ENCODE data around the gene PLA2G5.

The PLA2G5 gene

DNA sequence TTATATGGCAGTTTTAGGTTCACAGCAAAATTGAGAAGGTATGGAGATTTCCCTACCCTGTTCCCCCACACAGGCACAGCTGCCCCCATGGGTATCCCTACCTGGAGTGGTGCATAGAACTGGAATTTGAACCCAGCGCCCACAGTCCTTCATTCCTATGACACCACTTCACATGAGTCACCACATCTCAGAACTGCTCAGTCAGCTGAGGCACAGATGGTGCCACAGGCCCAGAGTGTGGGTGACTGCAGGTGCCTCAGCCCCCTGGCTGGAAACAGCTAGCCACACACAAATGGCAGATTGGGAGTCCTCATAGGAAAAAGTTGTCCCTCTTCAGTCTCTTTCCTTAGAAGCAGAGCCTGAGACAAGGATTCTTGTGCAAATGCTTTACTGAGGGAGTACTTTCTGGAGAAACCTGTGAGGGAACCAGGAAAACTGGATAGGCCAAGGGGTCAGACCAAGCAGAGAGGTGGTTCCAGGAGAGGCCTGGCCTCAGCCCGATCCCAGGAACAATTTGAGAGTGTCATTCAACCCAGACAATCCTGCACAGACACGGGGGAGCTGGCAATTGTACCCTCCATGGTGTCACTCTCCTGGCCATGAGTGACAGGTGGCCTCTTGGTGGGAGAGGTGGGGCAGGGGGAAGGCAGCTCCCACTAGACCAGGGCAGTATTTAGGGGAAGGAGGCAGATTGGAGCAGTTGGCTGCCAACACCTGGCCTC, 42.4 kb downstream of the PLA2G5 start:
- DNase-seq (ENCODE audit: low read depth) = no peak
- H3K4me3 ChIP-seq (ENCODE audit: low read depth, low read length) = no peak overlapping the region
- TF ChIP-seq, protein P1, sequence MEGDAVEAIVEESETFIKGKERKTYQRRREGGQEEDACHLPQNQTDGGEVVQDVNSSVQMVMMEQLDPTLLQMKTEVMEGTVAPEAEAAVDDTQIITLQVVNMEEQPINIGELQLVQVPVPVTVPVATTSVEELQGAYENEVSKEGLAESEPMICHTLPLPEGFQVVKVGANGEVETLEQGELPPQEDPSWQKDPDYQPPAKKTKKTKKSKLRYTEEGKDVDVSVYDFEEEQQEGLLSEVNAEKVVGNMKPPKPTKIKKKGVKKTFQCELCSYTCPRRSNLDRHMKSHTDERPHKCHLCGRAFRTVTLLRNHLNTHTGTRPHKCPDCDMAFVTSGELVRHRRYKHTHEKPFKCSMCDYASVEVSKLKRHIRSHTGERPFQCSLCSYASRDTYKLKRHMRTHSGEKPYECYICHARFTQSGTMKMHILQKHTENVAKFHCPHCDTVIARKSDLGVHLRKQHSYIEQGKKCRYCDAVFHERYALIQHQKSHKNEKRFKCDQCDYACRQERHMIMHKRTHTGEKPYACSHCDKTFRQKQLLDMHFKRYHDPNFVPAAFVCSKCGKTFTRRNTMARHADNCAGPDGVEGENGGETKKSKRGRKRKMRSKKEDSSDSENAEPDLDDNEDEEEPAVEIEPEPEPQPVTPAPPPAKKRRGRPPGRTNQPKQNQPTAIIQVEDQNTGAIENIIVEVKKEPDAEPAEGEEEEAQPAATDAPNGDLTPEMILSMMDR (IDR thresholded peaks at IDR 0.05; ENCODE audit: insufficient read depth, low read depth, low read length, missing control alignments) = no peak

DNA sequence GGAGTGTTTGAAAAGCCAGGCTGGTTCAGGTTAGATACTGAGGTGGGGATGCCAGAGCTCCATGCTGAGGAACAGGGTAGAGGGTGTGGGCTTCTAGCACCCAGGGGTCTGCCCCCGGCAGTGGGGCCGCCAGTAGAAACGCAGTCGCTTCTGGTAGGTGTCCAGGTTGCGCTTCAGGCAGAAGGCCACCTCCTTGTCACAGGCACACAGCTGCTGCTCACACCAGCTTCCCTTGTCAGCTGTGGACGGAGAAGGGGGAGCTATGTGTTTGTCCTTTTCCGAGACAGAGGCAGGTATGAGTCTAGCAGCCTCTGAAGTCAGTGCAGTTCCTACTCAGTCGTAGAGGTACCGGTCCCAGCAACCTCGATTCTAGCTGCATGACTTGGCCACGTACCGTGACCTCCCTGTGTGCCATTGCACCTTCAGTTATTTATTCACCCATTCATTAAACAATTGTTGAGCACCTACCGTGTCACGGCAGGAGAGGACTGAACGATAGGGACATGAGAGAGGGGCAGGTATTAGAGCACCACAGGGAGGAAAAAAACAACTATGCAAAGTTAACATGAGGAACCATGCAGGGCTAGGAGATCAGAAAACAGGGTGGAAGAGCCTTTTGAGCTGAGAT, 44.1 kb downstream of the PLA2G5 start:
- H3K4me3 ChIP-seq (ENCODE audit: low read depth, low read length) = no peak overlapping the region
- TF ChIP-seq, protein P1 (IDR thresholded peaks at IDR 0.05; ENCODE audit: insufficient read depth, low read depth, low read length, missing control alignments) = no peak
- DNase-seq (ENCODE audit: low read depth) = no peak

DNA sequence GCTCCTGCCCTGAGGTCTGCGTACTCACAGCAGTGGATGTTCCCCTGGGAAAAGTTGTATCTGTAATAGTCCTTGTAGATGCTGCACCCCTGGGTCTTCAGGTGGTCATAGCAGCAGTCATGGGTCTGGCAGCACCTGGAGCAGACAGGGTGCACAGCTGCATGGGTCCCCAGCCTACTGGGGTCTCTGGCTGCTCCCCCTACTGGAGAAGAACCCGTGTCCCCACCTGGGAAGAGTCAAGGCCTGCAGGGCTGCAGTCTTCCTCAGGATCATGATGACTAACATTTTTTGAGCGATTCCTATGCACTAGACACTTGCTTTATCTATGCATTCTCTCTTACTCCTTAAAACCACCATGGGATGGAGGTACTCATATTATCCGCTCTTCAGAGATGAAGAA, 45.5 kb downstream of the PLA2G5 start:
- TF ChIP-seq, protein P1 (IDR thresholded peaks at IDR 0.05; ENCODE audit: insufficient read depth, low read depth, low read length, missing control alignments) = no peak
- no peak for DNase-seq (ENCODE audit: low read depth)
- no peak overlapping the region for H3K4me3 ChIP-seq (ENCODE audit: low read depth, low read length)

DNA sequence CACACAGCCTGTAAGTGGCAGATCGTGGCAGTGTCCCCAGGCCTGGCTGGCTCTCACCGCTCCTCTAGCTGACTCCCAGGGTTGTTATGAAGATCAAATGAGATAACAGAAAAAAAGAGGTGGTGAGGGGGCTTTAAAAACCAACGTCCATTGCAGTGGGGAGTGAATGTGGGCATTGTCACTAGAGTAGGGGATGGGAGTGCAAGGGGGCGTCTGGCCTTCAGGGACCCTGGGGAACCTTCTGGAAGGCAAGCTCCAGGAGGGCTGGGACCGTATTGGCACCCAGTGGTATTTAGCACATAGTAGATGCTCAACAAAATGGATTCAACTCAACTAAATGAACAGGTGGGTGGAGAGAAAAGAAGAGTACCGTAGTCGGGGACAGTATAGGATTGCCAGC, 45.9 kb downstream of the PLA2G5 start:
- DNase-seq (ENCODE audit: low read depth) = no peak
- TF ChIP-seq, protein P1 (IDR thresholded peaks at IDR 0.05; ENCODE audit: insufficient read depth, low read depth, low read length, missing control alignments) = no peak
- no peak overlapping the region for H3K4me3 ChIP-seq (ENCODE audit: low read depth, low read length)

DNA sequence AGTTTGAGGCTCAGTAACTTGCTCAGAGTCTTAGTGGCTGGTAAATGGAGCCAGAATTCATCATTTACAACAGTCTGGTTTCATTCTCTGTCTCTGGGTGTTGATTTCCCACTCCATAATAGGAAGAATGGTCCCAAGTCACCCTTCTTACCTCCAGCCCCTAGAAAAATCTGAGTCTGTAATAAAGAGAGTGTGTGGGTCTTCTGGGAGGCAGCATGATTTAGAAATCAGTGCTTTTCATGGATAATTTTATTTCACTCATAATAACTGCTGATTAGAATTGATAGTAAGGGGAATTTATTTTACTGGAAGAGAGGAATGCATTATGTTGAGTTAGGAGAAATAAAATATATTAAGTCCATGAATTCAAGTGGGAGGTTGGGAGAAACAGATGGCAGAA, 47.2 kb downstream of the PLA2G5 start:
- H3K4me3 ChIP-seq (ENCODE audit: low read depth, low read length) = no peak overlapping the region
- no peak for DNase-seq (ENCODE audit: low read depth)
- TF ChIP-seq, protein P1 (IDR thresholded peaks at IDR 0.05; ENCODE audit: insufficient read depth, low read depth, low read length, missing control alignments) = no peak

DNA sequence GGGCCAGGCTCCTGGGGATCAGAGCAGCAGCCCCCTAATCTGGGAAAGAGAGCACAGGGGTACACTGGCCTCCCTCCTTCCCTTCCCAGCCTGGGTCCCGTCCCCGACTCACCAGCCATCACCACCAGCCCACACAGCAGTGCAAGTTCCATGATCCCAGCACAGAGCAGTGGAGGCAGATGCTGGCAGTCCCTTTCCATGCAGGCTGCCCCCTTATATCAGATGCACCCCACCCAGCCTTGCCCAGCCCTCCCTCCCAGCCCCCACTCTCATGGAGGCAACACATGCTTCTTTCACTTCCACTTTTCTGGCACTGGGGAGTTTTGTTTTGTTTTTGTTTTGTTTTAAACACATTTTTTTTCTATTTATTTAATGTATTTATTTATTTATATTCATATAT, 49.4 kb downstream of the PLA2G5 start, which contains the start of gene PLA2G2D:
Gene PLA2G2D (minus strand): TSS at position 190 of the 400 bp plus-strand sequence. CDS start 38 bp downstream, at position 152.
- TF ChIP-seq, protein P1 (IDR thresholded peaks at IDR 0.05; ENCODE audit: insufficient read depth, low read depth, low read length, missing control alignments) = no peak
- H3K4me3 ChIP-seq (ENCODE audit: low read depth, low read length) = no peak within 1 kb of the TSS
- DNase-seq (ENCODE audit: low read depth) = peak; percentile 34
